PC-3 (cell line): ENCODE measurements around the gene CD300C. TPM values are rescaled to one million over a fixed set of nuclear protein-coding genes. Genes with fewer than 3 reads are reported as not detected.
"Not testable (repeated sequence)": the region's sequence is repeated elsewhere in the genome, so short reads cannot be mapped to it uniquely, and the experiment has no call there.

Source experiments
- ATAC-seq: fragments of 200-7000 bp; cut with Tn5 transposase; 2 replicates; pipeline ENCODE4 v1.9.1; 2020; ENCODE audit warnings: mild to moderate bottlenecking, moderate library complexity
- BruUV-seq: library from RNA; stranded (reverse); fragments of 400-500 nt; replicated peaks from 2 replicates; lab custom pipeline; 2021; lab: Mats Ljungman, UMichigan
- CTCF ChIA-PET: fragments of 300-600 bp; sonication (Branson Sonifier 250); formaldehyde crosslinking; loops from one replicate; lab custom pipeline; 2022; ENCODE audit warnings: antibody characterized with exemption; lab: Charles Lee
- POLR2A ChIA-PET: fragments of 300-600 bp; sonication (Branson Sonifier 250); formaldehyde crosslinking; loops from one replicate; lab custom pipeline; 2022; ENCODE audit warnings: antibody characterized with exemption; ENCODE audit not compliant: unreplicated experiment; lab: Charles Lee
- DNase-seq: peaks from one replicate; pipeline ENCODE4 v3.0.0-alpha.2; 2015
- H2AFZ ChIP-seq: fragments of 300-600 bp; sonication (generic); 2 replicates; pipeline ENCODE4 v1.6.0; 2016; ENCODE audit warnings: antibody characterized with exemption, low read length
- H3F3A ChIP-seq: fragments of 300-600 bp; sonication (generic); one replicate; pipeline ENCODE4 v1.6.0; 2017; ENCODE audit warnings: antibody characterized with exemption, low read length, control low read depth, mild to moderate bottlenecking; ENCODE audit not compliant: unreplicated experiment
- H3K27ac ChIP-seq: fragments of 300-600 bp; sonication (generic); 2 replicates; pipeline ENCODE4 v1.5.1; 2016; ENCODE audit warnings: mild to moderate bottlenecking, low read length
- H3K27me3 ChIP-seq: fragments of 300-600 bp; sonication (generic); 2 replicates; pipeline ENCODE4 v1.6.1; 2016; ENCODE audit warnings: low read length, mixed read lengths
- H3K36me3 ChIP-seq: fragments of 300-600 bp; sonication (generic); 2 replicates; pipeline ENCODE4 v1.6.1; 2016; ENCODE audit warnings: low read depth, mixed run types, low read length, mixed read lengths
- H3K4me1 ChIP-seq: fragments of 300-600 bp; sonication (generic); 2 replicates; pipeline ENCODE4 v1.5.1; 2016; ENCODE audit warnings: low read length; ENCODE audit not compliant: insufficient read depth
- H3K4me2 ChIP-seq: fragments of 300-600 bp; sonication (generic); 2 replicates; pipeline ENCODE4 v1.6.0; 2016; ENCODE audit warnings: low read length
- H3K4me3 ChIP-seq: fragments of 300-600 bp; sonication (generic); 2 replicates; pipeline ENCODE4 v1.5.1; 2016; ENCODE audit warnings: mild to moderate bottlenecking, low read length, mixed read lengths
- H3K79me2 ChIP-seq: fragments of 300-600 bp; sonication (generic); 2 replicates; pipeline ENCODE4 v1.6.1; 2017; ENCODE audit warnings: low read length, mixed read lengths
- H3K9ac ChIP-seq: fragments of 300-600 bp; sonication (generic); 2 replicates; pipeline ENCODE4 v1.6.0; 2016; ENCODE audit warnings: mild to moderate bottlenecking, low read length
- H3K9me2 ChIP-seq: fragments of 300-600 bp; sonication (generic); replicated peaks from 2 replicates; pipeline ENCODE4 v1.6.1; 2016; ENCODE audit warnings: mixed run types, low read length, mixed read lengths
- H3K9me3 ChIP-seq: fragments of 300-600 bp; sonication (generic); 2 replicates; pipeline ENCODE4 v1.6.1; 2016; ENCODE audit warnings: low read length, mixed read lengths
- H4K20me1 ChIP-seq: fragments of 300-600 bp; sonication (generic); 2 replicates; pipeline ENCODE4 v1.6.1; 2016; ENCODE audit warnings: low read length, mixed read lengths
- CTCF ChIP-seq: fragments of 300-600 bp; sonication (generic); conservative IDR thresholded peaks from 2 replicates; pipeline ENCODE4 v1.5.1; 2017; ENCODE audit warnings: antibody characterized with exemption, low read depth, mild to moderate bottlenecking, low read length
- EZH2 ChIP-seq: fragments of 300-600 bp; sonication (generic); IDR thresholded peaks from one replicate; pipeline ENCODE4 v1.6.1; 2017; ENCODE audit warnings: antibody characterized with exemption, mild to moderate bottlenecking, low read length; ENCODE audit not compliant: unreplicated experiment
- EZH2phosphoT487 ChIP-seq: fragments of 300-600 bp; sonication (generic); IDR thresholded peaks from 2 replicates; pipeline ENCODE4 v1.6.1; 2018; ENCODE audit warnings: mild to moderate bottlenecking, antibody characterized with exemption, low read length, borderline replicate concordance
- intact Hi-C: fragments of 100-400 bp; cut with micrococcal nuclease; formaldehyde crosslinking; loops from 2 replicates; pipeline ENCODE4 v1.9.0; 2023
- total RNA-seq: library from RNA; depleted of rRNA; stranded (reverse); fragments of >200 nt; gene quantifications from 2 replicates; pipeline ENCODE4 v1.2.3, GENCODE V29; 2014

CD300C gene
- total RNA-seq, 1 experiment from 2014 or later: not detected

GRCh38 chr17:74561586-74561985, 15.7 kb upstream of the CD300C start:
- intact Hi-C loops: no loop called here
- POLR2A ChIA-PET: no interaction called here
- H3K27me3 ChIP-seq: peaks cover 66% of the 10 kb centered on the region

GRCh38 chr17:74558882-74559519, 13.1 kb upstream of the CD300C start:
- Histone ChIP-seq H2AFZ (no peak overlapping the region), H3K9ac (no peak overlapping the region), H4K20me1 (no peaks in the 10 kb centered on the region), H3K9me2 (no peaks in the 10 kb centered on the region), H3K4me2 (no peak overlapping the region), H3K4me1 (no peaks in the 10 kb centered on the region), H3K4me3 (no peak overlapping the region), H3F3A (no peaks in the 10 kb centered on the region), H3K9me3 (no peaks in the 10 kb centered on the region), H3K79me2 (no peaks in the 10 kb centered on the region), H3K36me3 (no peaks in the 10 kb centered on the region), H3K27ac (no peak overlapping the region), H3K27me3 (peaks cover 76% of the 10 kb centered on the region)
- ATAC-seq (no peak), DNase-seq (no peak)
- no TSS peak for BruUV-seq
- ChIA-PET CTCF (no interaction called here), POLR2A (no interaction called here)
- TF ChIP-seq EZH2 (no peak), EZH2phosphoT487 (no peak), CTCF (no peak)
- intact Hi-C loops: no loop called here

More at GRCh38 chr17:74561586-74561985, 15.7 kb upstream of the CD300C start:
- no peak overlapping the region for H3K4me2 ChIP-seq
- H3K9me2 ChIP-seq: no peaks in the 10 kb centered on the region
- no peak overlapping the region for H3K27ac ChIP-seq
- no peaks in the 10 kb centered on the region for H3K4me1 ChIP-seq
- H2AFZ ChIP-seq: no peak overlapping the region
- H3K9me3 ChIP-seq: no peaks in the 10 kb centered on the region
- DNase-seq: no peak
- no peak for ATAC-seq
- H3K79me2 ChIP-seq: no peaks in the 10 kb centered on the region
- H3K9ac ChIP-seq: no peak overlapping the region
- H3F3A ChIP-seq: no peaks in the 10 kb centered on the region
- no peaks in the 10 kb centered on the region for H3K36me3 ChIP-seq
- CTCF ChIA-PET: no interaction called here
- no peak overlapping the region for H3K4me3 ChIP-seq
- TF ChIP-seq EZH2phosphoT487: no peak
- no peak for TF ChIP-seq CTCF
- TF ChIP-seq EZH2: no peak
- BruUV-seq: no TSS peak
- H4K20me1 ChIP-seq: no peaks in the 10 kb centered on the region

GRCh38 chr17:74558402-74558801, 12.5 kb upstream of the CD300C start:
- DNase-seq, H3K4me1 ChIP-seq, H3F3A ChIP-seq, BruUV-seq, H3K9ac ChIP-seq, H3K27ac ChIP-seq, H2AFZ ChIP-seq, CTCF ChIA-PET, H3K4me2 ChIP-seq, H3K9me3 ChIP-seq, H4K20me1 ChIP-seq, H3K36me3 ChIP-seq, H3K4me3 ChIP-seq, H3K79me2 ChIP-seq, ATAC-seq, POLR2A ChIA-PET, H3K9me2 ChIP-seq, intact Hi-C loops: not testable (repeated sequence)
- peaks cover 76% of the 10 kb centered on the region for H3K27me3 ChIP-seq
